HG03521 (cell line): ENCODE measurements around the gene LYPD6.
"Not testable (repeated sequence)": the region's sequence is repeated elsewhere in the genome, so short reads cannot be mapped to it uniquely, and the experiment has no call there.

ENCODE experiments used
- ATAC-seq: cut with Tn5 transposase; IDR thresholded peaks from one replicate; pipeline ENCODE4 v1.9.1; 2021; ENCODE audit warnings: mild to moderate bottlenecking, moderate library complexity; ENCODE audit not compliant: unreplicated experiment

The LYPD6 gene

GRCh38 chr2:149330127-149331022 lies at the start of gene LYPD6:
LYPD6 (plus strand) TSS chr2:149330587; CDS start chr2:149437709, 107,122 bp downstream.
- peak; percentile 82 for ATAC-seq

- ATAC-seq = no peak
These were observed 48.9 kb upstream of the LYPD6 start for GRCh38 chr2:149281441-149281840.

- no peak for ATAC-seq
These were observed 39.7 kb upstream of the LYPD6 start for GRCh38 chr2:149290662-149291061.

- ATAC-seq = no peak
These were observed 38.5 kb upstream of the LYPD6 start for GRCh38 chr2:149291881-149292280.

- no peak for ATAC-seq
These were observed 34.4 kb upstream of the LYPD6 start for GRCh38 chr2:149296031-149296430.

- ATAC-seq = no peak
These were observed 23.4 kb upstream of the LYPD6 start for GRCh38 chr2:149307014-149307413.

GRCh38 chr2:149310349-149310748 lies 20.0 kb upstream of the LYPD6 start:
- ATAC-seq = no peak

- no peak for ATAC-seq
These were observed 18.3 kb upstream of the LYPD6 start for GRCh38 chr2:149312039-149312438.

GRCh38 chr2:149313512-149313972 lies 16.8 kb upstream of the LYPD6 start:
- peak; percentile 91 for ATAC-seq

- no peak for ATAC-seq
These were observed 15.7 kb upstream of the LYPD6 start for GRCh38 chr2:149314687-149315086.

GRCh38 chr2:149315461-149315860 lies 14.9 kb upstream of the LYPD6 start:
- no peak for ATAC-seq

- ATAC-seq = not testable (repeated sequence)
These were observed 11.8 kb upstream of the LYPD6 start for GRCh38 chr2:149318566-149318965.

GRCh38 chr2:149320362-149320761 lies 10.0 kb upstream of the LYPD6 start:
- ATAC-seq = no peak

GRCh38 chr2:149329068-149329467 lies 1.3 kb upstream of the LYPD6 start:
- no peak for ATAC-seq

GRCh38 chr2:149329489-149330126 lies 779 bp upstream of the LYPD6 start:
- no peak for ATAC-seq

- no peak for ATAC-seq
These were observed 625 bp downstream of the LYPD6 start for GRCh38 chr2:149331023-149331400.

GRCh38 chr2:149332364-149332763 lies 2.0 kb downstream of the LYPD6 start:
- no peak for ATAC-seq

- no peak for ATAC-seq
These were observed 3.2 kb downstream of the LYPD6 start for GRCh38 chr2:149333636-149334035.

GRCh38 chr2:149334156-149334555 lies 3.8 kb downstream of the LYPD6 start:
- no peak for ATAC-seq

- ATAC-seq = no peak
These were observed 8.9 kb downstream of the LYPD6 start for GRCh38 chr2:149339324-149339723.

- ATAC-seq = no peak
These were observed 12.1 kb downstream of the LYPD6 start for GRCh38 chr2:149342509-149342908.

GRCh38 chr2:149344105-149344504 lies 13.7 kb downstream of the LYPD6 start:
- no peak for ATAC-seq
